Skin epidermis (tissue), 12 donors: ENCODE results near the gene KLHDC7B.
"Not testable (repeated sequence)": the region's sequence is repeated elsewhere in the genome, so short reads cannot be mapped to it uniquely, and the experiment has no call there.

Experiments used
- H3K27ac ChIP-seq, 21 experiments: fragments of 200-600 bp; sonication (generic) in 11 of 21; one replicate each; pipeline ENCODE4 v1.5.0; 2020; ENCODE audit warnings: mild to moderate bottlenecking in 3 of 21, inconsistent platforms in 2 of 21, moderate library complexity in 2 of 21
- H3K4me3 ChIP-seq, 7 experiments: fragments of 200-600 bp; sonication (generic) in 2 of 7; one replicate each; pipeline ENCODE4 v1.5.0; 2020; ENCODE audit warnings: inconsistent platforms in 2 of 7, mild to moderate bottlenecking in 2 of 7, moderate library complexity in 1 of 7

KLHDC7B gene

GRCh38 chr22:50527921-50528681 lies 17.6 kb upstream of the KLHDC7B start:
- H3K4me3 ChIP-seq, result peak overlapping the region in 5 of 7 experiments; percentile 54 to 84 (median 67)
- H3K27ac ChIP-seq, result peak overlapping the region in 20 of 21 experiments; percentile 28 to 100 (median 99)

GRCh38 chr22:50528682-50529415 lies 16.9 kb upstream of the KLHDC7B start:
- Histone ChIP-seq H3K4me3 (peak overlapping the region; percentile 54 to 87 (median 67)), H3K27ac (peak overlapping the region; percentile 91 to 100 (median 99))

- Histone ChIP-seq H3K4me3 (peak overlapping the region; percentile 54 to 87 (median 67)), H3K27ac (peak overlapping the region; percentile 91 to 100 (median 99))
Measured at GRCh38 chr22:50529416-50529896, 16.2 kb upstream of the KLHDC7B start.

GRCh38 chr22:50529897-50530579 lies 15.7 kb upstream of the KLHDC7B start, which contains the start of gene TYMP:
TSS of gene TYMP (minus strand) at chr22:50530012. CDS start at chr22:50529709, 303 bp downstream.
- peak within 1 kb of the TSS; percentile 54 to 87 (median 67) for H3K4me3 ChIP-seq
- H3K27ac ChIP-seq, result peak within 1 kb of the TSS; percentile 91 to 100 (median 99)

DNA sequence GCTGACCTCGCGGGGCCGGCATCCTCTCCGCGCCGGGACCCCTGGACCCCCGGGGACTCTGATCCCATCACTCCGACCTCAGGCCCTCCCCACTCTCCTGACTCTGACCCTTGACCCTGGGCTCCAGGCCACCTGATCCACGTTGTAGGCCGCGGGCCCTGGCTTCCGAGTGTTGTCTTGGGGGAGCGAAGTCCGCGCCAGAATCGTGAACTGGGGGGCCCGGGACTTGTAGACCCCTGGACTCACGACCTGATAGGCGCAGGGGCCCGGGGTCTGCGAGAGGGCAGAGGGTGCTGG lies 15.2 kb upstream of the KLHDC7B start:
- H3K4me3 ChIP-seq, result peak overlapping the region; percentile 54 to 87 (median 67)
- H3K27ac ChIP-seq, result peak overlapping the region; percentile 91 to 100 (median 99)

DNA sequence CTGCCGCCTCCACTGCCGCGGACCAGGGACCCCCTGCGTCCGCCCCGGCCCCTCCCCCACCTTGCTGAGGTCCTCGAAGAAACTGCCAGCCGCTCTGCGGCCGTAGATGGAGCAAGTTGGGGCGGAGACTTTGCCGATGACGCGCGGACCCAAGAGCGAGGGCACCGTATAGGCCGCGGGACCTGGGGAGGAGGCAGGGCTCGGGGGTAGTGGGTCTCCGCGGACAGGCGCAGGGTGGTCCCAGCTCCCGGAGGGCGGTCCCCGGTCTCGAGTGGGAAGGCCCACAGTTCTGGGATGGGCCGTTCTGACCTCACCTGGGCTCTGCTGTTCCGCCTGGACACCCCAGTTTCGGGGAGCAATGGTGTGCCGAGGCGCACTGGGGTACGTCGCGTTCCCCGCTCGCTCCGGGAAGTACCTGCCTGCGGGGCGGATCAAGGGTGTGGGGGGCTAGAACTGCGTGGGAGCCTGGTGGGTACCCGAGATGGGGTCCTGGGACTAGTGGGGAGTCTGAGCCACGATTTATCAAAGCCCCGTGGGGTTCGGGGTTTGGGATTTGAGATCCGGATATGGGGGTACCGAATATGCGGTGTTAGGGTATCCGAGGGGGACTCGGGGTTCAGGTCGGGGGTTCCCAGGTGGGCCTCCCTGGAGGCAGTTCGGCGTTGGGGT lies 14.7 kb upstream of the KLHDC7B start:
- H3K4me3 ChIP-seq, result peak overlapping the region; percentile 54 to 87 (median 67)
- H3K27ac ChIP-seq, result peak overlapping the region; percentile 91 to 100 (median 99)

DNA sequence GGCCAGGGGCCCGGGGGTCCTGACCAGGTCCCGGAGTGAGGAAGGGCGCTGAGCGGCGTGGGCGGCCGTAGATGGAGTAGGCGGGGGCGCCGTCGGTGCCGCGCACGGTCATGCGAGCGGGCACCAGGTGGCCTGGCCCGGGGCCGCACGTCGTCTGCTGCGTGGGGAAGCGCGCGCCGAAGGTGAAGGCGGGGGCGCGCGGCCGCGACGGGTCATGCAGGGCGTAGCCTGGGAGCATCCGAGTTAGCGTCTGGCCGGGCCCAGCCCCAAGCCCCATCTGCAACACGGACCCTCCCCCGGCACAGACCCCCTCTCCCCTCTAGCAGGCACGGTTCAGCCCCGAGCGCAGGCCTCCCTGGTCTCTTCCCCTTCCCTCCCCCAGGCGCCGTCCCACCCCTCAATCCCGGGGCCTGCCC lies 14.1 kb upstream of the KLHDC7B start:
- peak overlapping the region; percentile 91 to 100 (median 99) for H3K27ac ChIP-seq

DNA sequence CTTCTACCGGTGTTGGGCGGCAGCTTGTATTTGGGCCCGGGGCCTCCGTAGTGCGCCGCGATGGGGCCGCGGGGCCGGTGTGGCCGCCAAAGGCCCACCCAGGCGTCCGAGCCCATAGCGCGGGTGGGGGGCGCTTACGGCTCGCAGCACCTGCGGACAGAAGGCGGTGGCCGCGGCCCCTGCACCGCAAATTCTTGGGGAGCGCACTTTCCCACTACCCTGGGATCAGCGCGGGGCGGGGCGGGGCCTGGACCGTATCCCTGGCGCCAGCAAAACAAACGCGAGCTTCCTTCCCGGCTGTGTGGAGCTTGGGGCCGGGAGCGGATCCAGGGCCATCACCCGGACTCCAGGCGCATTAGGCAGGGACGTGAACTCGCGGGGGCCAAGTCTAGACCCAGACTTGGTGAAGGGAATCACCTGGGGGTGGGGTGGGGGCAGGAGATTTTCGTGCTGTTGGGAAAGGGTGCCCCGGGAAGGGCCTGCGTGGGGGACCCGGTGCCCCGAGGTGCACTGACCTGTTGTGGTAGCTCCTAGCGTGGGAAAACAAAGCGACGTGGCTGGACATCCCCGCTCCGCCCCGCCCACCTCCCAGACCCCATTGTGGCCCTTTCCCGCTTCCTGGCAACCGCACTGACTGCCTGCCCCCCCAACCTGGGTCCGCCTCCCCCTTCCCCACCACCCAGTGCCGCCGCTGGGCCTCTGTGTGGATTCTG lies 13.6 kb upstream of the KLHDC7B start:
- Histone ChIP-seq H3K27ac (peak overlapping the region; percentile 91 to 100 (median 99)), H3K4me3 (peak overlapping the region; percentile 54 to 87 (median 67))

More for the DNA sequence above, 14.1 kb upstream of the KLHDC7B start:
- peak overlapping the region; percentile 54 to 87 (median 67) for H3K4me3 ChIP-seq

- peak overlapping the region in 4 of 7 experiments; percentile 64 to 84 (median 70) for H3K4me3 ChIP-seq
- H3K27ac ChIP-seq, result peak overlapping the region; percentile 8 to 100 (median 99)
Measured at GRCh38 chr22:50532824-50533796, 12.6 kb upstream of the KLHDC7B start.

DNA sequence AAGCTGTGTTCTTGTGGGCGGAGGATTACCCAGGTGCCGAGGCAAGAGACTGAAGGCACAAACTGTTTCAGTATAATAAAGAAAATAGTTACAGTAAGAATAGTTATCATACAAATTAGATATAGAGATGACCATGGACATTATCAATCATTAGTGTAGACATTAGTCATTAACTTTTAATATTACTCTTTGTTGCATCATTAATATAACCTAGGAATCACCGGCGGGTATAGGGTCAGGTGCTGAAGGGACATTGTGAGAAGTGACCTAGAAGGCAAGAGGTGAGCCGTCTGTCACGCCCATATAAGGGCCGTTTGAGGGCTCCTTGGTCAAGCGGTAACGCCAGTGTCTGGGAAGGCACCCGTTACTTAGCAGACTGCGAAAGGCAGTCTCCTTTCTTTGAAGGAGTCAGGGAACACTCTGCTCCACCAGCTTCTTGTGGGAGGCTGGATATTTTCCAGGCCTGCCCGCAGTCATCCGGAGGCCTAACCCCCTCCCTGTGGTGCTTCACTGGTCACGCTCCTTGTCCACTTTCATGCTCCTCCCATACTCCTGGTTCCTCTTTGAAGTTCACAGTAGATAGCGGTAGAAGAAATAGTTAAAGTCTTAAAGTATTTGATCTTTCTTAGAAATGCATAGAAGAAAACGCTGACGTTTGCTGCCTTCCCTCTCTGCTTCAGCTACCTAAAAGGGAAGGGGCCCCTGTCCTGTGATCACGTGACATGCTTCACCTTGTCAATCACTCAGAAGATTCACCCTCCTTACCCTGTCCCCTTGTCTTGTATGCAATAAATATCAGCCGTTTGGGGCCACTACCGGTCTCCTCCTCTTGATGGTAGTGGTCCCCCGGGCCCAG lies 11.6 kb upstream of the KLHDC7B start:
- not testable (repeated sequence) for H3K4me3 ChIP-seq
- peak overlapping the region in 19 of 21 experiments; percentile 27 to 100 (median 99) for H3K27ac ChIP-seq

- no peak overlapping the region for H3K4me3 ChIP-seq
- H3K27ac ChIP-seq, result peak overlapping the region in 9 of 21 experiments; percentile 15 to 100 (median 98)
Measured at GRCh38 chr22:50535113-50535512, 10.6 kb upstream of the KLHDC7B start.

GRCh38 chr22:50536226-50536625 lies 9.5 kb upstream of the KLHDC7B start:
- H3K4me3 ChIP-seq, result no peak overlapping the region
- H3K27ac ChIP-seq, result peak overlapping the region in 12 of 21 experiments; percentile 25 to 100 (median 97)

- peak overlapping the region in 20 of 21 experiments; percentile 85 to 100 (median 97) for H3K27ac ChIP-seq
- no peak overlapping the region for H3K4me3 ChIP-seq
Measured at GRCh38 chr22:50537765-50538164, 7.9 kb upstream of the KLHDC7B start.

- Histone ChIP-seq H3K27ac (peak overlapping the region in 20 of 21 experiments; percentile 85 to 100 (median 97)), H3K4me3 (no peak overlapping the region)
Measured at GRCh38 chr22:50540381-50540780, 5.3 kb upstream of the KLHDC7B start.

DNA sequence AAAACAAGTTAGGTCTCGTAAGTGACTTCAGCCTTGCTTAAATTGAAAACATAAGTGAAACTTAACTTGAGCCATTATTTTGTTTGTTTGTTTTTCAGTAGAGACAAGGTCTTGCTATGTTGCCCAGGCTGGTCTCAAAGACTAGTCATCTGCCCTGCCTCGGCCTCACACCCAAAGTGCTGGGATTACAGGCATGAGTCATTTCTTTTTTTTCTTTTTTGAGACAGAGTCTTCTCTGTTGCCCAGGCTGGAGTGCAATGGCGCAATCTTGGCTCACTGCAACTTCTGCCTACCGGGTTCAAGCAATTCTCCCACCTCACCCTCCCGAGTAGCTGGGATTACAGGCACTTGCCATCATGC lies 4.1 kb upstream of the KLHDC7B start:
- not testable (repeated sequence) for H3K4me3 ChIP-seq
- H3K27ac ChIP-seq, result peak overlapping the region; percentile 82 to 100 (median 97)

DNA sequence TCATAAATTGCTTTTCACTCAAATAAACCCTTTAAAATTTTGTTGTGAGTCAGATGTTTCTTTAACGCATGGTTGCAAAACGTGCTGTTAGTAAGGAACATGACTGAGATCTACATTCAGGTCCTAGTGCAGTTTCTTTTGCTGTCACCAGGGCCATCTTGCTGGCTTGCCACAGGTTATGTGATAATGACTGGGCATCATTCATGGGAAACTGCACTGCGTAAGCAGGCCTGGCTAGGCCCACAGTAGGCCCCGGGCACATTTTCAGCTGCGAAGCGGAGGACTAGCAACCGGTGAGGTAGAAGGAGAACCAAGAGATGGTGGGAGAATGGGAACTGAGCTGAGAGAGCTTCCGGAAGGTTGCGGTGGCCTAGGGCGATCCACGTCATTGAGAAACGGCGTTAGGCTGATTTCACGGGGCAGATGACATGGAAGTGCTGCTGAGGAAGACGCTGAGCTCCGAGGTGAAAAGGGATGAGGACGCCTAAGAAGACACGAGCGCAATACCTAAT lies 3.2 kb upstream of the KLHDC7B start:
- H3K4me3 ChIP-seq, result no peak overlapping the region
- peak overlapping the region; percentile 15 to 100 (median 97) for H3K27ac ChIP-seq
